ENCODE measurements around the gene CPNE8.
A peak's percentile ranks its signal among the peaks of the same experiment; 100 is the strongest.

Gene CPNE8

DNA sequence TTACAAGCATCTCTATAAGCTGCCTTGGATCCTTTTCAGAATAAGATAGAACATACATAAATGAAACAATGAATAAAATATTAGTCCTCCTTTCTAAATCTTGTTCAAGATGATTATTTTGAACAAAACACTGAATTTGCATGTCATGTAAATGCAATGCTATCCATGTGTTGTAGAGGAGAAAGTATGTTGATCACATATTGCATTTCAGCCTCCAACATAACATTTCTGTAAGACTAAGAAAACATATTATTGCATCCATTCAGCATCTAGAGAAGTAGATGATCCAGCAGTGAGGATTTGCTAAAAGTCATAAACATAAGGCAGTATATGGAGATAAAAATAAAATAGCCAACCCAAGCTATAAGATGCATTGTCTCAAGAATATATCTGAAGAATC is 172.6 kb downstream of the CPNE8 start:
- in situ Hi-C loops (cut with MboI; ENCODE audit: low pct_unique_long_range_greater_than_20kb, low sequenced_read_pairs, unreplicated experiment) = no loop called here
- TF ChIP-seq, protein P1, sequence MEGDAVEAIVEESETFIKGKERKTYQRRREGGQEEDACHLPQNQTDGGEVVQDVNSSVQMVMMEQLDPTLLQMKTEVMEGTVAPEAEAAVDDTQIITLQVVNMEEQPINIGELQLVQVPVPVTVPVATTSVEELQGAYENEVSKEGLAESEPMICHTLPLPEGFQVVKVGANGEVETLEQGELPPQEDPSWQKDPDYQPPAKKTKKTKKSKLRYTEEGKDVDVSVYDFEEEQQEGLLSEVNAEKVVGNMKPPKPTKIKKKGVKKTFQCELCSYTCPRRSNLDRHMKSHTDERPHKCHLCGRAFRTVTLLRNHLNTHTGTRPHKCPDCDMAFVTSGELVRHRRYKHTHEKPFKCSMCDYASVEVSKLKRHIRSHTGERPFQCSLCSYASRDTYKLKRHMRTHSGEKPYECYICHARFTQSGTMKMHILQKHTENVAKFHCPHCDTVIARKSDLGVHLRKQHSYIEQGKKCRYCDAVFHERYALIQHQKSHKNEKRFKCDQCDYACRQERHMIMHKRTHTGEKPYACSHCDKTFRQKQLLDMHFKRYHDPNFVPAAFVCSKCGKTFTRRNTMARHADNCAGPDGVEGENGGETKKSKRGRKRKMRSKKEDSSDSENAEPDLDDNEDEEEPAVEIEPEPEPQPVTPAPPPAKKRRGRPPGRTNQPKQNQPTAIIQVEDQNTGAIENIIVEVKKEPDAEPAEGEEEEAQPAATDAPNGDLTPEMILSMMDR (IDR thresholded peaks at IDR 0.05; ENCODE audit: extremely low read depth, insufficient read depth, missing control alignments) = no peak
- DNase-seq (ENCODE audit: low spot score) = no peak

- TF ChIP-seq, protein P1 (IDR thresholded peaks at IDR 0.05; ENCODE audit: extremely low read depth, insufficient read depth, missing control alignments) = no peak
- in situ Hi-C loops (cut with MboI; ENCODE audit: low pct_unique_long_range_greater_than_20kb, low sequenced_read_pairs, unreplicated experiment) = no loop called here
- no peak for DNase-seq (ENCODE audit: low spot score)
Observed at GRCh38 chr12:38728894-38729293, 176.5 kb downstream of the CPNE8 start.

DNA sequence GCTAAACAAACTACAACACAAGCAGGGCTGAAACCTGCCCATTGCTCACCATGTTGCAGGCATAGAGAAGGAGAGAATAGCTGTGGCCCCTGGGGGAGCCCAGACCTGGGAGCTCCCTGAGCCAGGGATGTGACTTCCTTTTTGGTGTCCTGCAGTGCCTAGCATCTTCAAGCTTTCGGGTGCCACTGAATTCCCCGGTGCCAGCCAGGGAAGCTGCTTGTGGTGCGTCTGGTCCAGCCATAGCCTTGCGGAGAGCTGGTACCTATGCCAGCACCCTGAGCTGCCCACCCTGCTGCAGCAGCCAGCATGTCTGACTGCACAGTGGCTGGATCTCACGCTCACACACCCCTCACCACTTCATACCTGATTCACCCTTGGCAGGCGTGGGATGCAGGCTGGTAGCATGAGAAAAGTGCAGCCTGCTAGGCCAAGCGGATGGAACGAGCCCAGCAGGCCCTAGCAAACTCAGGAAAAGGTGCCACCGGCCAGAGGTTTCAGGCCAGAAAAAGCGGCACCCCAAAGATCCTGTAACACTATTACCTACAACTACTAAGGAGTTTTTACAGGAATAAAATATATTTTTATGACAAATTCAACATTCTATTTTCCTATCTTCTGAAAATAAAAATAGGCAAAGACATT is 183.7 kb downstream of the CPNE8 start:
- in situ Hi-C loops (cut with MboI; ENCODE audit: low pct_unique_long_range_greater_than_20kb, low sequenced_read_pairs, unreplicated experiment) = no loop called here
- DNase-seq (ENCODE audit: low spot score) = no peak

DNA sequence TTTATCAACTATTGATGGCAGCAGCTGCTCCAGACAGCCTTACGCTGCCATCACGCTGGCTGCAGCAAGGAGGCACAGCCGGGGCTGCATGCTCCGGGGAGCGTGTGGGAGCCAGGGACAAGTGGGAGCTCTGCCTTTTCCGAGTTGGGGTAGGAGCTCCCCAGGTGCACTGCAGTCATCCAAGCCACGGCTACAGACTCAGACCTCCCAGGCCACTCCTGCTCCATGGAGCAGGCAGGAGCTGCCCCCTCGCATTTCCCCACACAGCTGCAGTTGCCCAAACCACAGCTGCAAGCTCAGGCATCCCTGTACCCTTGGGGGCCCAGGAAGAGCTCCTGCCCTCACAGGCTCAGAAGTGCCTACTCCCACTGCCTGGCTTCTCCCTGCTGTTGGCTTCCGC is 184.7 kb downstream of the CPNE8 start:
- no peak for DNase-seq (ENCODE audit: low spot score)
- in situ Hi-C loops (cut with MboI; ENCODE audit: low pct_unique_long_range_greater_than_20kb, low sequenced_read_pairs, unreplicated experiment) = no loop called here
- TF ChIP-seq, protein P1 (IDR thresholded peaks at IDR 0.05; ENCODE audit: extremely low read depth, insufficient read depth, missing control alignments) = no peak

More for the DNA sequence above, 183.7 kb downstream of the CPNE8 start:
- TF ChIP-seq, protein P1 (IDR thresholded peaks at IDR 0.05; ENCODE audit: extremely low read depth, insufficient read depth, missing control alignments) = no peak

DNA sequence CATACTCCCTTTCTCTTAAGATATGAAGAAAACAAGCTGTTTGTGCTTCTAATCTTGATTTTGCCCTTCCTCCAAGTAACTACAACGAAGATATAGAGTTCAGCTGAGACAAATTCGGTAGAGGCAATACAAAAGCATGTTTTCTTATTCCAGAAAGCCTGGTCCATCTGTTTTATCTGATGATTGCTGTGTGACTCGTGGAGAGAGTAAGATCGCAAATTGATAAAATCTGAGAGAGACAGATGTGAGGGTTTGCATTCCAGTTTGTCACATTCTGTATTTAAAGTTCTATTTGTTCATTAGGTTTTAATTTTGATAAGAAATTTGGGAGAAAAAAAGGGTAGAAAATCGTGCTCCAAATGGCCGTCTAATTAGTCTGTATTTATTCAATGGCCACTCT is 192.1 kb downstream of the CPNE8 start:
- DNase-seq (ENCODE audit: low spot score) = no peak
- in situ Hi-C loops (cut with MboI; ENCODE audit: low pct_unique_long_range_greater_than_20kb, low sequenced_read_pairs, unreplicated experiment) = no loop called here
- TF ChIP-seq, protein P1 (IDR thresholded peaks at IDR 0.05; ENCODE audit: extremely low read depth, insufficient read depth, missing control alignments) = no peak

DNA sequence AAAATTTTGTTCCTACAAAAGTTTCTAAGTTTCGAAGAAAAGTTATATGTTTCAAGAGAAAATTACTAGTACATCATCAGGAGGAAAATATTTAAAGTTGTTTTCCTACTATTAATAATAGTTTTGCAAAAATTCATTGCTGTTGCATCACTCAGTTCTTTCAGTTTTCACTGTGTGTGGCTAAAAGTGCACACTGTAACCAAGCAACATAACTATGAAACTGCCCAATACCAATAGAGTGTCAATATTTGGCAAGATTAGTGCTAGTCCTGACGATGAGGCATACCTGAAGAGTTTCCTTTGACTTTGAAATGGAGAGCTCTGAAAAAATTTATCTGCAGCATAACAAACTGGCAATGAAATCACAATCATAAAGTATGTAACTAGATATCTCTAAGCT is 194.3 kb downstream of the CPNE8 start:
- in situ Hi-C loops (cut with MboI; ENCODE audit: low pct_unique_long_range_greater_than_20kb, low sequenced_read_pairs, unreplicated experiment) = no loop called here
- TF ChIP-seq, protein P1 (IDR thresholded peaks at IDR 0.05; ENCODE audit: extremely low read depth, insufficient read depth, missing control alignments) = no peak
- peak; percentile 17 for DNase-seq (ENCODE audit: low spot score)

Data from GM13977 (cell line).